ENCODE results near the gene STAT5B. TPM values are rescaled to one million over a fixed set of nuclear protein-coding genes. Genes with fewer than 3 reads are reported as not detected.

STAT5B gene
- total RNA-seq, 1 experiment from 2014 or later, result 7.1 TPM

- ChIA-PET RAD21 (ENCODE audit: low non-redundant PET in 1 of 2, low total read pairs in 2 of 2, uncharacterized antibody in 2 of 2, unreplicated experiment in 2 of 2) (no interaction called here), POLR2A (interaction anchor here (0.9 kb wide), 1 partner anchor 43 kb away, joined by 3 read pairs; no protein-coding TSS in a partner anchor), CTCF (interaction anchor here (1.9 kb wide), 1 partner anchor 29 kb away, joined by 9 read pairs; no protein-coding TSS in a partner anchor)
- no peak overlapping the region for H2AFZ ChIP-seq (ENCODE audit: low read depth, low read length, poor library complexity, severe bottlenecking)
- intact Hi-C loops (cut with micrococcal nuclease), result no loop called here
- H3K9me3 ChIP-seq (ENCODE audit: control insufficient read depth in 1 of 2, insufficient read depth in 1 of 2, low read depth in 1 of 2, low read length in 2 of 2), result no peaks in the 10 kb centered on the region
- no peaks in the 10 kb centered on the region for H3K79me2 ChIP-seq (ENCODE audit: insufficient read depth, low read length)
- no peaks in the 10 kb centered on the region for H4K20me1 ChIP-seq (ENCODE audit: insufficient read depth)
- peak overlapping the region; percentile 91 for H3K4me2 ChIP-seq (ENCODE audit: low read length)
- H3K9me2 ChIP-seq (ENCODE audit: insufficient read depth), result no peaks in the 10 kb centered on the region
- H3K4me1 ChIP-seq (ENCODE audit: control insufficient read depth in 1 of 2, insufficient read depth in 2 of 2, low read length in 2 of 2), result peaks cover 8 to 15% of the 10 kb centered on the region in 2 experiments; a peak in 3 of 4 replicates
- BruUV-seq (replicated peaks), result no TSS peak
- ATAC-seq (no peak), DNase-seq (ENCODE audit: low read depth, low spot score) (no peak)
- peak overlapping the region; percentile 32; the same call in 1 of the 2 replicates for H3K27ac ChIP-seq (ENCODE audit: low read depth, low read length)
- TF ChIP-seq CBX3 (IDR thresholded peaks at IDR 0.05; ENCODE audit: low read depth), result no peak
- no peak for TF ChIP-seq POLR2AphosphoS5 (IDR thresholded peaks at IDR 0.05; ENCODE audit: low read depth, low read length)
- no peak for TF ChIP-seq POLR2A (IDR thresholded peaks at IDR 0.05; ENCODE audit: borderline replicate concordance, extremely low read depth, insufficient read depth, insufficient read length)
- TF ChIP-seq EZH2phosphoT487 (IDR thresholded peaks at IDR 0.05; ENCODE audit: borderline replicate concordance), result no peak
- TF ChIP-seq ELF1 (IDR thresholded peaks at IDR 0.05; ENCODE audit: borderline replicate concordance, low read depth), result no peak
- no peak for TF ChIP-seq EZH2 (IDR thresholded peaks at IDR 0.05)
- no peak for TF ChIP-seq TCF7L2 (IDR thresholded peaks at IDR 0.05; ENCODE audit: borderline replicate concordance, extremely low read depth, insufficient read depth, insufficient read length)
- TF ChIP-seq, protein P1, sequence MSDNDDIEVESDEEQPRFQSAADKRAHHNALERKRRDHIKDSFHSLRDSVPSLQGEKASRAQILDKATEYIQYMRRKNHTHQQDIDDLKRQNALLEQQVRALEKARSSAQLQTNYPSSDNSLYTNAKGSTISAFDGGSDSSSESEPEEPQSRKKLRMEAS (IDR thresholded peaks at IDR 0.05), result no peak
- no peak for TF ChIP-seq SP1 (IDR thresholded peaks at IDR 0.05; ENCODE audit: low read depth)
- TF ChIP-seq ATF3 (IDR thresholded peaks at IDR 0.05), result no peak
- no peak for TF ChIP-seq EGR1 (IDR thresholded peaks at IDR 0.05; ENCODE audit: low read depth)
- no peak for TF ChIP-seq ZNF274 (IDR thresholded peaks at IDR 0.05; ENCODE audit: low read depth, low read length)
- no peak for TF ChIP-seq SRF (IDR thresholded peaks at IDR 0.05; ENCODE audit: low read depth)
- no peak for TF ChIP-seq SIN3A (IDR thresholded peaks at IDR 0.05; ENCODE audit: low read depth)
- no peaks in the 10 kb centered on the region for H3K27me3 ChIP-seq (ENCODE audit: insufficient read depth, low read length)
- no peaks in the 10 kb centered on the region for H3K36me3 ChIP-seq (ENCODE audit: control insufficient read depth in 1 of 2, insufficient read depth in 2 of 2, low read length in 2 of 2)
- H3K9ac ChIP-seq (ENCODE audit: low read length), result peak overlapping the region; percentile 73
- peak overlapping the region; percentile 73 to 96 for H3K4me3 ChIP-seq (replicated peaks in 1 of 2; ENCODE audit: low read depth in 1 of 2, low read length in 2 of 2)
Observed at GRCh38 chr17:42193216-42193968, 82.8 kb downstream of the STAT5B start.

Data from HCT116 (cell line).